GM23338 (cell line): ENCODE measurements around the gene FAT1. TPM values are rescaled to one million over a fixed set of nuclear protein-coding genes. Genes with fewer than 3 reads are reported as not detected.

Experiments
- polyA plus RNA-seq: library from polyadenylated mRNA; unstranded; fragments of >200 nt; fragmentation: Nextera tagmentation; extraction: Ambion mirVana; gene quantifications from 2 replicates; pipeline ENCODE4 v1.2.1, GENCODE V29; 2016
- total RNA-seq: library from RNA; depleted of rRNA; stranded (reverse); fragments of >200 nt; shearing (Covaris generic); gene quantifications from 2 replicates; pipeline ENCODE4 v1.2.3, GENCODE V29; 2014; rRNA removed

Gene FAT1
- total and polyA plus RNA-seq, 2 experiments from 2014 or later, result 37.6 to 137 TPM

Other genes with a start within 250 kb of the FAT1 start
- 0.66 and 1.4 TPM in 2 replicates for gene MTNR1A, start 168.3 kb downstream of the FAT1 start, total RNA-seq
- 0.32 and 0.35 TPM in 2 replicates for gene MTNR1A, start 168.3 kb downstream of the FAT1 start, polyA plus RNA-seq